ENCODE measurements around the gene ADAMTSL3.

DNA sequence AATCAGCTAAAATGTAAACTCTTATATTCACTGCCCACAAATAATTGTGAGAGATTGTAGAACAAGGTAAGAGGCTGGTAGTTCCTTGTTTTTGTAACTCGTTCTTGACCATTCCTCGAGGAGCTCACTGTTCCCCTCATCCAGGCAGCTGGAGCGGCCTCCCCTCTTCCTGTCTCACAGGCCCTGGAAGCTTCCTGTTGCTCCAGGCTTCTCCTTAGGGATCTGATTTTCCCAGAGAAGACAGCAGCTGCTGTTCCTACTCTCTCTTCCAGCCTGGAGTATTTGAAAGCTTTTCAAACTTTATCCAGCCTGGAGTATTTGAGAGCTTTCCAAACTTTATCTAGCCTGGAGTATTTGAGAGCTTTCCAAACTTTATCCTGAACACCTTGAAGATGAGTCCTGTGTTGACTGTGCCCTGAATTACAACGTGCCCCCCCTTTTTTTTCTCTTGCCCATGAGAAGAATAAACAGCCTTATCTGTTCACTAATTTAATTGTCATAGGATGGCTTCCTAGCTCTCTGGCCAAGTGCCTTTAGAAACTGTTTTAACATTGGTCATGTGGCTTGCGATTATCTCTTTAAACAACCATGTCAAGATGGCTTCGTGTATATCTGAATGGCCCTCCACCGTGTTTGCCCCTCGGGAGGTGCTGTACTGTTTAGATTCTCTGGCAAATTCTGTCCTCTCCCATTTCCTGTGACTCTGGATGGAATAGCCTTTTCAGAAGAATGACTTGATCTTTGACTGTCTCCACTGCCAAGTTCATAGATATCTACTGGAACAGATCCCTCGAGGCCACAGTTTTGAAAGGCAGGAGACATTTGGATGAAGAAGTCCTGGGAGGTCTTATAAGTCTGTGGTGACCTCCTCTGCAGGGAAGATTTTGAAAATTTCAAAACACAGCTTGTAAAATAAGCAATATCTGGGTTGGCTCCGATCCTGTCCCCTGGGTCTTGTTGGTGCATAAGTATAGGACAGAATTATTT is 4.8 kb downstream of the ADAMTSL3 start:
- TF ChIP-seq, protein P1, sequence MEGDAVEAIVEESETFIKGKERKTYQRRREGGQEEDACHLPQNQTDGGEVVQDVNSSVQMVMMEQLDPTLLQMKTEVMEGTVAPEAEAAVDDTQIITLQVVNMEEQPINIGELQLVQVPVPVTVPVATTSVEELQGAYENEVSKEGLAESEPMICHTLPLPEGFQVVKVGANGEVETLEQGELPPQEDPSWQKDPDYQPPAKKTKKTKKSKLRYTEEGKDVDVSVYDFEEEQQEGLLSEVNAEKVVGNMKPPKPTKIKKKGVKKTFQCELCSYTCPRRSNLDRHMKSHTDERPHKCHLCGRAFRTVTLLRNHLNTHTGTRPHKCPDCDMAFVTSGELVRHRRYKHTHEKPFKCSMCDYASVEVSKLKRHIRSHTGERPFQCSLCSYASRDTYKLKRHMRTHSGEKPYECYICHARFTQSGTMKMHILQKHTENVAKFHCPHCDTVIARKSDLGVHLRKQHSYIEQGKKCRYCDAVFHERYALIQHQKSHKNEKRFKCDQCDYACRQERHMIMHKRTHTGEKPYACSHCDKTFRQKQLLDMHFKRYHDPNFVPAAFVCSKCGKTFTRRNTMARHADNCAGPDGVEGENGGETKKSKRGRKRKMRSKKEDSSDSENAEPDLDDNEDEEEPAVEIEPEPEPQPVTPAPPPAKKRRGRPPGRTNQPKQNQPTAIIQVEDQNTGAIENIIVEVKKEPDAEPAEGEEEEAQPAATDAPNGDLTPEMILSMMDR (IDR thresholded peaks at IDR 0.05), result no peak
- TF ChIP-seq POLR2A (IDR thresholded peaks at IDR 0.05), result no peak

All from heart left ventricle (tissue), 13 donors.